Measurements from ENCODE around the gene TMSB10.
"Not testable (repeated sequence)": the region's sequence is repeated elsewhere in the genome, so short reads cannot be mapped to it uniquely, and the experiment has no call there.

TMSB10 gene

GRCh38 chr2:84906108-84906899, 848 bp downstream of the TMSB10 start:
- DNase-seq, result no peak

GRCh38 chr2:84906900-84907714, 1.7 kb downstream of the TMSB10 start:
- no peak for DNase-seq

DNA sequence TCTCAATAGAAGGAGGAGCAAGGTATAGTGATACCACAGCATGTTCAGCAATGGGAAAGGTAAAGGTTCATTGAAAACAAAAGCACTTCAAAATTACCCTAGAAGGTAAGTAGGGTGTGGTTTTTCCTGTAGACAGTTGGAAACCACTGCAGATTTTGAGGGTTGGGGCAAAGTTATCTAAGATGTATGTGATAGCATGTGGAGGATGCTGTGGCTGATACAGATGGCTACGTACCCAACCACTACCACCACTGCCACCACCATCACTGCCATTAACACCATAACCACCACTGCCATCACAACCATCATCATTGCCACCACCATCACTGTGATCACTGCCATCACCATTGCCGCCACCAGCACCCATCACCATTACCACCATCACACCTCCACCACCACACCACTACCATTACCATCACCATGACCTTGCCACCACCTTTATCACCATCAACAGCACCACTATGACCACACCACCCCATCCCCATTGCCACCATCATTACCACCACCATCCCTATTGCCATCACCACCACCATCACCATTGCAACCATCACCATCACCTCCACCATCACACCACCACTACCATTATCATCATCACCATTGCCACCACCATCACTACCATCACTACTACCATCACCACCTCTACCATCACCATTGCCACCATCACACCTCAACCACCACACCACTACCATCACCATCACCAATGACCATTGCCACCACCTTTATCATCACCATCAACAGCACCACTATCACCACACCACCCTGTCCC, 3.7 kb downstream of the TMSB10 start:
- no peak for DNase-seq

DNA sequence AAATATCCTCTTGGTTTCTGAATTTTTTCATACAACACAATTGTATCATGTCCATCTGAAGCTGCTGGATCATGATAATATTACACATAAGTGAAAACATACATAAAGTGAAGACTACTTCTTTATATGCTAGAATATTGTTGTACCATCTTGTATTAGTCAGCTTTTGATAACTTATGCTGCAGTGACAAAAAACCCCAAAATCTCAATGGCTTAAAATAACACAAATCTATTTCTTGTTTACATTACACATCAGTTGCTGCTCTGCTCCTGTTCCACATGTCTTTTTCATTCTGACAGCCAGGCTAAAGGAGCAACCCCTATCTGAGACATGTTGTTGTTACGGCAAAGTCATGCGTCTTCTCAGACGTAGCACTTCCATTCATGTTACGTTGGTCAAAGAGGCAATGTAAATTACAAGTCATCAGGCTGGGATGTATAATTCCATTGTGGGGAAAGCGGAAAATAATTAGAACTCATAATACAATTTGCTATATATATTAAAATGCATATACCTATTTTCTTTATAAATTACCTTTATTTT, 5.8 kb downstream of the TMSB10 start:
- no peak for DNase-seq

- no peak for DNase-seq
Observed at GRCh38 chr2:84912984-84913383, 7.5 kb downstream of the TMSB10 start.

GRCh38 chr2:84914334-84914733, 8.9 kb downstream of the TMSB10 start:
- DNase-seq, result no peak

- not testable (repeated sequence) for DNase-seq
Observed at GRCh38 chr2:84915675-84916074, 10.2 kb downstream of the TMSB10 start.

GRCh38 chr2:84917821-84918220, 12.4 kb downstream of the TMSB10 start:
- DNase-seq, result not testable (repeated sequence)

DNA sequence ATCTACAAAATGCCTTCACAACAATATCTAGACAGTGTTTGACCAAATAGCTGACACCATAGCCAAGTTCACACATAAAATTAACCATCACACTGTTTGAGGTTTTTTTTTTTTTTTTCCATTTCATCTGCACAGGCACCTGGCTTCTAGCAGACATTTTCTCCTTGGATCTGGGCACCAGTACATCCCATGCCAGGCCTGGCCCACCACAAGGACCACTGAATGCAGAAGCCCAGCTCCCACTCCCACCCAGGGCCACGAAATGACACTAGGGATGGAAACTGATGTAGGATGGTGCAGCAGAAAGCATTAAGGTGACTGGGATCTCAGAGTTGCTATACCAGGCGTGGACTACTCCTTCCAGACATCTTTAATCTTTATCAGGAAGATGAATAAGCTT, 13.0 kb downstream of the TMSB10 start:
- no peak for DNase-seq

DNA sequence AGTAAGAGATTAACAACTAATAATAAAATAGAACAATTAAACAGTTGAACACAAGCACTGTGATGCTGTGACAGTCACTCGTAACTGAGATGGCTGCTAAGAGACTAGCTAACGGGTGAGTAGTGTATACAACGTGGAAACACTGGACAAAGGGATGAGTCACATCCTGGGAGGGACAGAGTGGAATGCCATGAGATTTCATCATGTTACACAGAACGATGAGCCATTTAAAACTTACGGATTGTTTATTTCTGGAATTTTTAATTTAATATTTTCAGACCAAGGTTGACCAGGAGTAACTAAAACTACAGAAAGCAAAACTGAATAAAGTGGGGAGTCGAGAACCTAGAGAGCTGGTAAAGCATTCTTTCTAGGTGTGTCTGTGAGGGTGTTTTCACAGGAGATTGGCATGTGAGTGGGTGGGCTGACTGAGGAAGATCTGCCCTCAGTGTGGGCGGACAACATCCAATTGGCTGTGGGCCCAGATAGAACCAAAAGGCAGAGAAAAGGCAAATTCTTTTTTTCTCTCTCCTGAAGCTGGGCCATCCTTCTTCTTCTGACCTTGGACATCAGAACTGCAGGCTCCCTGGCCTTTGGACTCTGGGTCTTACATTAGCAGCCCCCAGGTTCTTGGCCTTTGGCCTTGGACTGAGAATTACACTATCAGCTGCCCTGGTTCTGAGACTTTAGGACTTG, 14.6 kb downstream of the TMSB10 start:
- DNase-seq, result no peak

DNA sequence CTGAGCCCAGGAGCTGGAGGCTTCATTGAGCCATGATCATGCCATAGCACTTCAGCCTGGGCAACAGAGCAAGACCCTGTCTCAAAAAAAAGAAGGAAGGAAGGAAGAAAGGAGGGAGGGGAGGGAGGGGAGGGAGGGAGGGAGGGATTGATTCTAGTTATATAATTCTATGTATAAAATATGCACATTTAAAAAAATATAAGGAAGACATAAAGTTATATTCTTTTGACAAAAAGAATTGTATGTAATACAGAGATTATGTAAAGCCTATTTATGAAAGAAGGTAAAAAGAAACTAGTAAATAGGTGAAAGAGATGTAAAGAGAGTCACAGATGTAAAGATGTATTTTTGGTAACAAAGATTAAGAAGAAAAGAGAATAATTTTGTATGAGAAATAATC, 17.6 kb downstream of the TMSB10 start:
- no peak for DNase-seq

GRCh38 chr2:84924173-84925106, 19.0 kb downstream of the TMSB10 start:
- no peak for DNase-seq

GRCh38 chr2:84925336-84925723, 19.9 kb downstream of the TMSB10 start:
- DNase-seq, result no peak

GRCh38 chr2:84925724-84926376, 20.4 kb downstream of the TMSB10 start:
- peak; percentile 92 for DNase-seq

DNA sequence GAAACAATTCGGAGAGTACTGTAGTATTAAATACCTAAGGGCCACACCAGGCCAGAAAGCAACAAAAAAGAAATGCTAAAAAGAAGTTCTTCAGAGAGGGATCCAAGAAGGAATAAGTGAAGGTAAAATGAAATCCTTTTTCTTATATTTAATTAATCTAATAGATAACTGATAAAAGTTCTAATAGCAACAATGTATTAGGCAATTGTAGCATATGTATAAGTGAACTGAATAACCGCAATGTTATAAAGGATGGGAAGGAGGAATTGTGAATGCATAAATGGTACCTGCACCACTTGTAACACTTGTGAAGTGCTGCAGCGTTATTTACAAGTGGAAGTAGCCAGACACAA, 21.8 kb downstream of the TMSB10 start:
- DNase-seq, result no peak

- DNase-seq, result no peak
Observed at GRCh38 chr2:84931384-84931821, 25.9 kb downstream of the TMSB10 start.

DNA sequence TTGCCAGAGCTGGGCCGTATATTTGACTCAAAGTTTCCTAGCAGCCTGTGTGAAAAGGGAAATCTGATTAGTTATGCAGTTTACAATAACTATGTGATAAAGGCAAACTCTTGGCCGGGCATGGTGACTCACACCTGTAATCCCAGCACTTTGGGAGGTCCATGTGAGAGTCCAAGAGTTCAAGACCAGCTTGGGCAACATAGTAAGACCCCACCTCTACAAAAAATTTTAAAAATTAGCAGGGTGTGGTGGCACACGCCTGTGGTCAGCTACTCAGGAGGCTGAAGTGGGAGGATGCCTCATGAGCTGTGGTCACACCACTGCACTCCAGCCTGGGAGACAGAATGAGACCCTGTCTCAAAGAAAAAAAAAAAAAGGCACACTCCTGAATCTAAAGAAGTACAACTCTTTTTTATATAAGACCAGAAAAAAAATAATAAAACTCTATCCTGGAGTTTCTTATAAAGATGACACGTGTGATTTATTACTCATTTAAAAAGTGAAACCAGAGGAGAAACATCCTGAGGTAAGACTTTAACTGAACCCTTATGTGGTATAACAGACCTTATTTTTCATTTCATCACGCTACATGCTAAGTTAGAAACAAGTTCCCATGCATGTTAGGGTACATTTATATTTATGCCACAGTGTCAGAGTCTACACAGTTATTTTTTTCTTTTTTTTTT, 32.9 kb downstream of the TMSB10 start:
- no peak for DNase-seq

- DNase-seq, result no peak
Observed at GRCh38 chr2:84939426-84940087, 34.1 kb downstream of the TMSB10 start.

- DNase-seq, result no peak
Observed at GRCh38 chr2:84940088-84940470, 34.6 kb downstream of the TMSB10 start.

Measured in NCI-H510A (cell line).